GM18517 (cell line): ENCODE measurements around the gene PSAT1.

Source experiments
- ATAC-seq: cut with Tn5 transposase; IDR thresholded peaks from one replicate; pipeline ENCODE4 v1.9.1; 2021; ENCODE audit warnings: mild to moderate bottlenecking, moderate library complexity; ENCODE audit not compliant: unreplicated experiment

Gene PSAT1

DNA sequence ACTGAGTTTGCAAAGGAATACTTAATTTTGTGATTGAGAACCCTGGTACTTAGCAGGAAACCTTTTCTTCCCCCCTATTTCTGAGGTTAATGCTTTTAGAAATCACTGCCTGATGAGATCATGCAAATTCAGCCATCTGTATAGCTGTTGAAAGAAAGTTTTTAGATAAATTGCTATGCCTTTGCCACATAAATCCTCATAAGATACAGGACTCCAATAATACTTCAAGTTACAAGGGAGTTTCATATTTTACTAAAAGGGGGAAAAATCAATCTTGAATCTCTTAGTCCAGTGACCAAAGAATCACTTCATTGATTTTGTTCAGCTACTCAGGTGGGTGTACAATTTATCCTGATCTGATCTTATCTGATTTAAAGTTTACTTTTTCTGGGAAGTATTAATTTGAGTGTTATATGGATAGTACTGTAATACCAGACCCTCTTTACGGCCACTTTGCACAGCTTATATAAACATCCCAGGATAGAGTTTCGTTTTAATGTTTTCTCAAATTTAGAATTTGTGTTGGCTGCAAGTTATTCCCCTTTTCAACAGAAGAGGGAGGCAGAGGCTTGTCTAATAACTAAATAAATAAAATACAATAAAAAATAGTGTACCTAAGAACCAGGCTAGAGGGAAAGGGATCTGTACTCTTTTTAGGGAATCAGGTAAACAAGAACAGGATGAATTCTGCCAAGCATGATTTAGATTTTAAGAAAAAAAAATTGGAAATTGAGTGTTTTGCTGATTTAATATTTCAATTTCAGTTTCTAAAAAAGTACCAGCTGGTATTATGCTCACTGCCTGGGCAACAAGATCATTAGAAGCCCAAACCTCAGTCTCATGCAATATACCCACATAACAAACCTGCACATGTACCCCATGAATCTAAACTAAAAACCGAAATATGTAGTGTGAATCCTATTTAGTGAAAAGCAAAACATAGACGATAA lies 69.1 kb downstream of the PSAT1 start:
- no peak for ATAC-seq

DNA sequence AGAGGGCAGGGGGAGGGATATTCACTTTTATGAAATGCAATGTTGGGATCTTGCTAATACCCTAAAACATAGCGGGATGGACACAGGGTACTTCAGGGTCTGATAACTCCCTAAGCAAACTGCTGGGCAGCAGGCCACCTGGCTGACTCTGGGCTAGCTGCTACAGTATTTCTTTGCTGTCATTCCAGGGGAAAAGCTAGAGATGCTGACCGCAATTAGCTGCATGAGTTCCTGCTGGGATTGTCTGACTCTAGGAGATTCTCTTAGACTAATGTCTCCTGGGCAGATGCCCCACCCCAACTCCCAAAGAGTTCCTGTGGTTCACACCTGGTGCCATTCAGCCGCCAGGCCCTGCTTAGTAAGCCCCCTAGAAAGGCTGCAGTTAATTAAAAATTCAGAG lies 69.9 kb downstream of the PSAT1 start:
- ATAC-seq = no peak

DNA sequence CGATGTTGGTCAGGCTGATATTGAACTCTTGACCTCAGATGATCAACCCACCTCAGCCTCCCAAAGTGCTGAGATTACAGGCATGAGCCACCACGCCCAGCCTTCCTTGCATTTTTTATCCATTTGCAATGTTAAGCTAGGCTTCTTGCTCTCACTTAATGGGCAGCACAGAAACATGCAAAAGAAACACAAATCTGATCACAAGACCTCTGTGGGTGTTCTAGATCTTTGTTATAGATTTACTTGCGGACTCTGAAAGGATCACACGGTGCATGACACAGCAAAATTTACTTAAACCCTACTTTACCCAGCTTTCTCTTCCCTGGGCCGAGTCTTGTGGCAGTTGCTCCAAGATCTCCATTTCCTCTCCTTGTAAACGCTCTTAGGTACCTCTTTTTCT lies 71.3 kb downstream of the PSAT1 start:
- no peak for ATAC-seq

DNA sequence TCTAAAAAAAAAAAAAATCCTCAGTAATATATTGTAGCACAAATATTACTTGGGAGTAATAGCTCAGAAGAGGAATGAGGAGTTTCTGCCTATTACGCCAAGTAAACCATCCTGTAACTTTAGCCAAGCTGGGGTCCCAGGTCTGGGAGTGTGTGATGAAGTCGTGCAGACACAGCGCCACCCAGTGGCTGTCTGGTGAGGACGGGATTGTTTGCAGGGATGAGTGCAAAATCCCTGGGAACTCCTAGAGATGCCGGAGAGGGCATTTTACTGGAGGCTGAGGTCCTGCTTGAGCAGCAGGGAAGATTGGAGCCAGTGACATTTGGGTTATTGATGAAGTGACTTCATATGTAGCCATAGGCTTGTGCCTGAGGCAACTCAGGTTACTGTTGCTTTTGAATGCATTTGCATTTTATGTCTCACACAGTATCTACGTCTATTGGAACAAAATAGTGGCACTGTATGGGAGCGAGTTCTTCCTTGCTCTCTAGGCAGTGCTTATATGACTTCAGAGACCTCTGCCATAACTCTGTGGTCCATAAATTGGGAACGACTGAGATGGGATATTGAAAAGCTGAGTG lies 72.8 kb downstream of the PSAT1 start:
- peak; percentile 71 for ATAC-seq

DNA sequence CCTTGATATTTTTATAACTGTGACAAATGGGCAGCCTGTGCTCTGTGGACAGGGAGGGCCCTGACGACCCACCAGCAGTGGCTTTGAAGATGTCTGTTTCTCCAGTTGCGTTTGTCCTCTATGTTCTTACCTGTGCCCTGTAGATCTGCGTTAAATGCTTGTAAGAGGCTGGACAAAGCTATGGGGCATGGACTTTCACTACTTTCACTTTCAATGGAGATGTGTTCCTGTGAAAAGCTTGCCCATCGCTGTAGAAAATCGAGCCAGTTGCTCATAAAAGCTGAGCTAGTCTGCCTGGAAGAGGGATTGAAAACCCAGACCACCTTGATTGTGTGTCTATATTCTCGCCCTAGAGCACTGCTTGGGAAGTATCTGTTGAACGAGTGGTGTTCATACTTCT lies 74.1 kb downstream of the PSAT1 start:
- no peak for ATAC-seq

DNA sequence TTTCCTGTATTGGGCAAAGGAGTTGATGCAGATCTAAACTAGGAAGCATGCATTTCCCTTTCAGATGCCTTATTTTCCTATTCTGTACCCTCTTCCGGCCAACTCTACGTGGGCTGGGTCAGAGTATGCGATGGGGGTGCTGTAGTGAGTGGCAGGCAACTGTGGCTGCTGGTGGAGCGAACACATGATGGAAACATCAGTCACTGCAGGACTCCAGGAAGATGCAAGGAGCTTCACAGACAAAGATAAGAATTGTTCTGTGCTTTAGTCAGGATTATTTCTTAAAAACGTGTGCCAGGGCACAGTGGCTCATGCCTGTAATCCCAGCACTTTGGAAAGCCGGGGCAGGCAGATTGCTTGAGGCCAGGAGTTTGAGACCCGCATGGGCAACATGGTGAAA lies 75.1 kb downstream of the PSAT1 start:
- no peak for ATAC-seq
